ENCODE data around the gene PRND. TPM values are rescaled to one million over a fixed set of nuclear protein-coding genes. Genes with fewer than 3 reads are reported as not detected.

The PRND gene
- total and polyA plus RNA-seq, 2 of the 13 experiments (the other 11 are each of a cell fraction or from before 2014, with no cell fraction given) = not detected

- TF ChIP-seq TBP (CRISPR knock-in tag; IDR thresholded peaks at IDR 0.05) (no peak), ZNF180 (CRISPR knock-in tag; IDR thresholded peaks at IDR 0.05; ENCODE audit: borderline replicate concordance, low read depth) (no peak)
Measured at GRCh38 chr20:4773736-4774135, 52.0 kb downstream of the PRND start (continued).

DNA sequence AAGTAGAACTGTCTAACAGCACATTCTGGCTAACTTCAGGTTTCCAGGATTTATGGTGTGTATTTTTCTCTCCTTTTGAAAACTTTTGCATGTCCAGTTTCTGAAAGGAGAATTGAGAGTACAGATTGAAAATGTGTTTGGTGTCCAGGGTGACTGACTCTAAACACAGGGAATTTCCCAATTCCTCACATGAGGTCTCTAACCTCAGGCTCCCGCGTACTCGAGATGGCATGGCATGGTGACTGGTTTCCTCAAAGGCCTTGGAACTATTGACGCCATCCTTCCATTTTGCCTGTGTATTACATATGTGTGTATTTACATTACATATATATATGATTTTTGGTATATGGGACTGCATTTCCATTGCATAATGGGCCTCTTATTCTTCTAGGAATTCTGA, 52.5 kb downstream of the PRND start:
- Histone ChIP-seq H4K20me1 (ENCODE audit: insufficient read depth, low read length) (no peaks in the 10 kb centered on the region), H3K27me3 (ENCODE audit: control insufficient read depth in 1 of 2, insufficient read depth in 2 of 2, low read length in 2 of 2) (peaks cover 0 to 29% of the 10 kb centered on the region in 2 experiments; a peak in 4 of 5 replicates), H3K9ac (ENCODE audit: insufficient read depth, low read depth, low read length) (no peak overlapping the region), H3K4me2 (ENCODE audit: low read depth, low read length) (peak overlapping the region; percentile 18; the same call in 1 of the 2 replicates), H3K79me2 (ENCODE audit: insufficient read depth, low read length) (no peaks in the 10 kb centered on the region), H2AFZ (ENCODE audit: low read length) (no peak overlapping the region), H3K9me3 (ENCODE audit: low read length) (peaks cover 29% of the 10 kb centered on the region), H3K36me3 (replicated peaks in 1 of 2; ENCODE audit: control insufficient read depth in 1 of 2, insufficient read depth in 2 of 2, low read length in 2 of 2) (no peaks in the 10 kb centered on the region), H3K27ac (ENCODE audit: extremely low read length, insufficient read depth, low read length) (no peak overlapping the region), H3K4me1 (ENCODE audit: insufficient read depth, low read length) (peaks cover 31% of the 10 kb centered on the region), H3K4me3 (replicated peaks in 1 of 3; ENCODE audit: insufficient read depth in 1 of 3, low read depth in 2 of 3, low read length in 3 of 3) (no peak overlapping the region)
- FAIRE-seq (no peak), ATAC-seq (peak; percentile 32; the same call in 1 of the 3 replicates), DNase-seq (ENCODE audit: low spot score) (no peak)
- in situ Hi-C loops (cut with HindIII; ENCODE audit: extremely low pct_ligation_motif_present, low pct_unique_long_range_greater_than_20kb) (no loop called here), intact Hi-C loops (cut with micrococcal nuclease; ENCODE audit: unreplicated experiment) (no loop called here)
- WGBS (ENCODE audit: low lambda C conversion rate) = 33% methylated on average over 4 of the region's 4 CpGs
- BruUV-seq (replicated peaks) = no TSS peak
- CTCF ChIA-PET (ENCODE audit: low intra/inter-chr PET ratio, low total read pairs) = no interaction called here
- TF ChIP-seq ZNF333 (CRISPR knock-in tag; IDR thresholded peaks at IDR 0.05; ENCODE audit: borderline replicate concordance) = no peak
- TF ChIP-seq CEBPB (IDR thresholded peaks at IDR 0.05; ENCODE audit: borderline replicate concordance, low read depth, low read length) = 0 out of 2 replicates have a peak, but pooled peaks have one; percentile 17
- POLR2A ChIA-PET = no interaction called here

- POLR2A ChIA-PET = no interaction called here
- H3K9ac ChIP-seq (ENCODE audit: insufficient read depth, low read depth, low read length) = peak overlapping the region; percentile 32; the same call in 1 of the 2 replicates
- peak overlapping the region; percentile 83 for H3K4me2 ChIP-seq (ENCODE audit: low read depth, low read length)
- 19% methylated on average over 21 of the region's 21 CpGs for WGBS (ENCODE audit: low lambda C conversion rate)
- no peaks in the 10 kb centered on the region for H3K36me3 ChIP-seq (replicated peaks in 1 of 2; ENCODE audit: control insufficient read depth in 1 of 2, insufficient read depth in 2 of 2, low read length in 2 of 2)
- in situ Hi-C loops (cut with HindIII; ENCODE audit: extremely low pct_ligation_motif_present, low pct_unique_long_range_greater_than_20kb) = no loop called here
- peak; percentile 81 for ATAC-seq
- no peak overlapping the region for H2AFZ ChIP-seq (ENCODE audit: low read length)
- H3K9me3 ChIP-seq (ENCODE audit: low read length) = peaks cover 29% of the 10 kb centered on the region
- DNase-seq (ENCODE audit: low spot score) = no peak
- no peaks in the 10 kb centered on the region for H3K79me2 ChIP-seq (ENCODE audit: insufficient read depth, low read length)
- peak overlapping the region; percentile 19 to 56 (median 23); a peak in 5 of 6 replicates for H3K4me3 ChIP-seq (replicated peaks in 1 of 3; ENCODE audit: insufficient read depth in 1 of 3, low read depth in 2 of 3, low read length in 3 of 3)
- BruUV-seq (replicated peaks) = no TSS peak
- FAIRE-seq = no peak
- no peaks in the 10 kb centered on the region for H4K20me1 ChIP-seq (ENCODE audit: insufficient read depth, low read length)
- CTCF ChIA-PET (ENCODE audit: low intra/inter-chr PET ratio, low total read pairs) = no interaction called here
- peaks cover 0 to 29% of the 10 kb centered on the region in 2 experiments; a peak in 4 of 5 replicates for H3K27me3 ChIP-seq (ENCODE audit: control insufficient read depth in 1 of 2, insufficient read depth in 2 of 2, low read length in 2 of 2)
- peaks cover 21% of the 10 kb centered on the region for H3K4me1 ChIP-seq (ENCODE audit: insufficient read depth, low read length)
- intact Hi-C loops (cut with micrococcal nuclease; ENCODE audit: unreplicated experiment) = no loop called here
- H3K27ac ChIP-seq (ENCODE audit: extremely low read length, insufficient read depth, low read length) = no peak overlapping the region
- TF ChIP-seq MAFF (IDR thresholded peaks at IDR 0.05; ENCODE audit: low read depth, low read length) (peak; percentile 49; the same call in 1 of the 2 replicates), ARHGAP35 (CRISPR knock-in tag; IDR thresholded peaks at IDR 0.05; ENCODE audit: borderline replicate concordance) (0 out of 2 replicates have a peak, but pooled peaks have one; percentile 34), GMEB1 (CRISPR knock-in tag; IDR thresholded peaks at IDR 0.05; ENCODE audit: borderline replicate concordance) (no peak), HOXA5 (CRISPR knock-in tag; IDR thresholded peaks at IDR 0.05) (no peak), ZNF281 (CRISPR knock-in tag; IDR thresholded peaks at IDR 0.05; ENCODE audit: borderline replicate concordance) (peak; percentile 41; the same call in 1 of the 2 replicates), RNF2 (conservative IDR thresholded peaks at IDR 0.05; ENCODE audit: low read depth) (0 out of 2 replicates have a peak, but pooled peaks have one; percentile 16), TOE1 (CRISPR knock-in tag; IDR thresholded peaks at IDR 0.05) (no peak)
Measured at GRCh38 chr20:4775322-4776078, 53.8 kb downstream of the PRND start.

Measured in HepG2 (cell line).